ENCODE measurements around the gene ARFGEF2.

ARFGEF2 gene

GRCh38 chr20:48951041-48951440, 29.5 kb downstream of the ARFGEF2 start:
- ChIA-PET CTCF (no interaction called here), POLR2A (no interaction called here)
- no peak overlapping the region for H3K4me3 ChIP-seq (ENCODE audit: low read depth, low read length)
- TF ChIP-seq CTCF (IDR thresholded peaks at IDR 0.05; ENCODE audit: insufficient read depth, low read length, missing control alignments) = no peak
- no peak for DNase-seq (ENCODE audit: low read depth, low spot score)

GRCh38 chr20:48951646-48952045, 30.1 kb downstream of the ARFGEF2 start:
- POLR2A ChIA-PET = no interaction called here
- no peak for DNase-seq (ENCODE audit: low read depth, low spot score)
- no peak for TF ChIP-seq CTCF (IDR thresholded peaks at IDR 0.05; ENCODE audit: insufficient read depth, low read length, missing control alignments)
- CTCF ChIA-PET = no interaction called here
- no peak overlapping the region for H3K4me3 ChIP-seq (ENCODE audit: low read depth, low read length)

- no peak for DNase-seq (ENCODE audit: low read depth, low spot score)
- CTCF ChIA-PET = interaction anchor here (1.1 kb wide), 1 partner anchor 11 kb away, joined by 3 read pairs; no protein-coding TSS in a partner anchor
- no peak overlapping the region for H3K4me3 ChIP-seq (ENCODE audit: low read depth, low read length)
- no peak for TF ChIP-seq CTCF (IDR thresholded peaks at IDR 0.05; ENCODE audit: insufficient read depth, low read length, missing control alignments)
- POLR2A ChIA-PET = no interaction called here
These were observed 31.1 kb downstream of the ARFGEF2 start for GRCh38 chr20:48952656-48953055.

- no peak for TF ChIP-seq CTCF (IDR thresholded peaks at IDR 0.05; ENCODE audit: insufficient read depth, low read length, missing control alignments)
- DNase-seq (ENCODE audit: low read depth, low spot score) = no peak
- no peak overlapping the region for H3K4me3 ChIP-seq (ENCODE audit: low read depth, low read length)
- POLR2A ChIA-PET = interaction anchor here (0.6 kb wide), 1 partner anchor 78 kb away, joined by 3 read pairs; no protein-coding TSS in a partner anchor
- CTCF ChIA-PET = interaction anchor here (1.1 kb wide), 1 partner anchor 10 kb away, joined by 3 read pairs; no protein-coding TSS in a partner anchor
These were observed 32.1 kb downstream of the ARFGEF2 start for GRCh38 chr20:48953653-48954052.

- no peak for TF ChIP-seq CTCF (IDR thresholded peaks at IDR 0.05; ENCODE audit: insufficient read depth, low read length, missing control alignments)
- CTCF ChIA-PET = no interaction called here
- no peak for DNase-seq (ENCODE audit: low read depth, low spot score)
- no peak overlapping the region for H3K4me3 ChIP-seq (ENCODE audit: low read depth, low read length)
- POLR2A ChIA-PET = no interaction called here
These were observed 34.5 kb downstream of the ARFGEF2 start for GRCh38 chr20:48956052-48956451.

GRCh38 chr20:48957053-48957481, 35.6 kb downstream of the ARFGEF2 start:
- ChIA-PET POLR2A (no interaction called here), CTCF (interaction anchor here (2.4 kb wide), 1 partner anchor 9 kb away, joined by 10 read pairs; no protein-coding TSS in a partner anchor)
- no peak overlapping the region for H3K4me3 ChIP-seq (ENCODE audit: low read depth, low read length)
- no peak for TF ChIP-seq CTCF (IDR thresholded peaks at IDR 0.05; ENCODE audit: insufficient read depth, low read length, missing control alignments)
- no peak for DNase-seq (ENCODE audit: low read depth, low spot score)
